ENCODE results near the gene NPPA.

NPPA gene

DNA sequence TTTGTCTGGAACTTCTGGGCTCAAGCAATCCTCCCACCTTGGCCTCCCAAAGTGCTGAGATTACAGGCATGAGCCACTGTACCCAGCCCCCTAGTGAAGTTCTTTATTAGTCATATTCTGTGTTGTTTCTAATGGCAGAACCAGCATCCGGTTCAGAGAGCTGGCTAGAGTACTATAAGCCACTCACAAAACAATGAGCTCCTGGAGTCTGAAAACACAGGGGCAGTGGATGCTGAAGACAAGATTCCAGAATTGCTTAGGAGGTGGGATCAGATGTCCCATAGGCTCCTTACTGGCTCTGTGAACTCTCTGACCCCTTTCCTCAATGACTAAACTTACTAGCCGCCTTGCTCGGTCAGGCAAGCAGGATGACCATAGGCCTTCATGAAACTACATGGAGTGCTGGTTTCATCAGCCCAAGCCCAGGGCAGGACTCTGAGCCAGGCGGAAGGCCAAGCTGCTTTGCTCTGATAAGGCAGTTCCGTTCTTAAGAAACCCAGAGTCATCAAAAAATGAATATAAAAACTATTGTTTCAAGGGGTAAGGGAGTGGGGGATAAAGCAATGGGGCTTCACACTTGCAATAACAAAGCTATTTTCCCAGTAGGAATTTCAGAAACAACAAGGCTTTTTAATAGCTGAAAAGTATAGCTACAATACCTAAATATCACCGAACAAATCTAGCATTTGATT, 49.9 kb downstream of the NPPA start:
- Histone ChIP-seq H3K27ac (no peak overlapping the region), H3K9me3 (ENCODE audit: severe bottlenecking) (no peaks in the 10 kb centered on the region), H3K4me3 (ENCODE audit: low read depth, low read length) (no peak overlapping the region), H3K36me3 (peaks cover 31% of the 10 kb centered on the region), H3K27me3 (ENCODE audit: insufficient read depth, low read depth, severe bottlenecking) (no peaks in the 10 kb centered on the region)
- no peak for DNase-seq
- TF ChIP-seq, protein P1, sequence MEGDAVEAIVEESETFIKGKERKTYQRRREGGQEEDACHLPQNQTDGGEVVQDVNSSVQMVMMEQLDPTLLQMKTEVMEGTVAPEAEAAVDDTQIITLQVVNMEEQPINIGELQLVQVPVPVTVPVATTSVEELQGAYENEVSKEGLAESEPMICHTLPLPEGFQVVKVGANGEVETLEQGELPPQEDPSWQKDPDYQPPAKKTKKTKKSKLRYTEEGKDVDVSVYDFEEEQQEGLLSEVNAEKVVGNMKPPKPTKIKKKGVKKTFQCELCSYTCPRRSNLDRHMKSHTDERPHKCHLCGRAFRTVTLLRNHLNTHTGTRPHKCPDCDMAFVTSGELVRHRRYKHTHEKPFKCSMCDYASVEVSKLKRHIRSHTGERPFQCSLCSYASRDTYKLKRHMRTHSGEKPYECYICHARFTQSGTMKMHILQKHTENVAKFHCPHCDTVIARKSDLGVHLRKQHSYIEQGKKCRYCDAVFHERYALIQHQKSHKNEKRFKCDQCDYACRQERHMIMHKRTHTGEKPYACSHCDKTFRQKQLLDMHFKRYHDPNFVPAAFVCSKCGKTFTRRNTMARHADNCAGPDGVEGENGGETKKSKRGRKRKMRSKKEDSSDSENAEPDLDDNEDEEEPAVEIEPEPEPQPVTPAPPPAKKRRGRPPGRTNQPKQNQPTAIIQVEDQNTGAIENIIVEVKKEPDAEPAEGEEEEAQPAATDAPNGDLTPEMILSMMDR (IDR thresholded peaks at IDR 0.05; ENCODE audit: low read depth, low read length): no peak

DNA sequence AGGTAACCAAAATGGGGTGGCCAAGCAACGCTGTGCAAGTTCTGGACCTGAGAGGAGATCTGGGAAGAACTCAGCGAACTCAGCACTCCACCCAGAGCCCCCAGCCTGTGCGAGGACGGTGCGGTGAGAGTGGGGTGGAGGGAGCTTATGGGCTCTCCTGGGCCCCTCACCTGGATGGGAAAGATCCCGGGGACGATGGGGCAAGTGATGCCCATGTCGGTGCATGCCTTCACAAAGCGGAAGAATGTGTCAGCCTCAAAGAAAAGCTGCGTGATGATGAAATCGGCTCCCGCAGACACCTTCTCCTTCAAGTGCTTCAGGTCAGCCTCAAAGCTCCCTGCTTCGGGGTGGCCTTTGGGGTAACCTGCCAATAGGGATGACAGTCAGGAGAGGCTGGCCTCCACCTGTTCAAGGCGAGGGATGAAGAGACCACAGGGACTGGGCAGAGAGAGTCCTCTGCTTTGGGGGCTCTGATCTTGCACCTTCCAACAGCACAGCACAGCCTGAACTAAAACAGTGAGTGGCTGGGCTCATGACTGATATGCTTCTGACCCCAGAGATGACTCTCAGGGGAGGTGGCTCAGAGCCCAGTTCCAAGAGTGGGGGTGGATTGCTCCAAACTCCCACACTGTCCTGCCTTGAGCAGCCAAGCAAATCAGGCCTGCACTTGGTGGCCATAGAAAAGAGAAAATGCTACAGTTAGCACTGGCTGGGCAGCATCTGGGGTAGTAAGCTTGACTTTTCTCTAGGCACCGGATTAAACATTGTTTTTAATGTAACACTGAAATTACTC, 51.4 kb downstream of the NPPA start:
- Histone ChIP-seq H3K4me3 (ENCODE audit: low read depth, low read length) (no peak overlapping the region), H3K36me3 (peaks cover 35% of the 10 kb centered on the region), H3K27me3 (ENCODE audit: insufficient read depth, low read depth, severe bottlenecking) (no peaks in the 10 kb centered on the region), H3K27ac (no peak overlapping the region), H3K9me3 (ENCODE audit: severe bottlenecking) (no peaks in the 10 kb centered on the region)
- no peak for DNase-seq
- TF ChIP-seq, protein P1 (IDR thresholded peaks at IDR 0.05; ENCODE audit: low read depth, low read length): no peak

Data from WERI-Rb-1 (cell line).